Spinal cord (tissue), 10 donors: Measurements from ENCODE around the gene SUB1. TPM values are rescaled to one million over a fixed set of nuclear protein-coding genes. Genes with fewer than 3 reads are reported as not detected.
A peak's percentile ranks its signal among the peaks of the same experiment; 100 is the strongest.

Source experiments
- DNase-seq, 6 donors: peaks; one replicate each; pipeline versions ENCODE4 v3.0.0 to v3.0.0-alpha.2; 2013 to 2015; ENCODE audit warnings: low spot score in 6 of 6, low read depth in 4 of 6
- H3K27ac ChIP-seq: one replicate; pipeline ENCODE4 v1.5.1; 2013; ENCODE audit warnings: low read depth, low read length, control low read depth
- H3K27me3 ChIP-seq: one replicate; pipeline ENCODE4 v1.6.1; 2013; ENCODE audit warnings: low read length; ENCODE audit not compliant: control insufficient read depth, insufficient read depth
- H3K36me3 ChIP-seq: one replicate; pipeline ENCODE4 v1.6.1; 2013; ENCODE audit warnings: low read length; ENCODE audit not compliant: control insufficient read depth, insufficient read depth
- H3K4me1 ChIP-seq: one replicate; pipeline ENCODE4 v1.6.1; 2013; ENCODE audit warnings: low read length; ENCODE audit not compliant: control insufficient read depth, insufficient read depth
- H3K4me3 ChIP-seq: one replicate; pipeline ENCODE4 v1.5.1; 2013; ENCODE audit warnings: low read depth, low read length, control low read depth
- H3K9me3 ChIP-seq: one replicate; pipeline ENCODE4 v1.6.1; 2013; ENCODE audit warnings: low read length; ENCODE audit not compliant: control insufficient read depth, insufficient read depth
- WGBS: methylation state at CpG from one replicate; pipeline ENCODE4 v1.1.5; 2013; ENCODE audit warnings: missing lambda C conversion rate; ENCODE audit not compliant: insufficient coverage; 5-methylcytosine and 5-hydroxymethylcytosine counted together
- polyA plus RNA-seq, 2 donors: library from polyadenylated mRNA; unstranded; fragments of 120-200 nt; gene quantifications; one replicate each; pipeline ENCODE4 v1.2.1, GENCODE V29; 2013; ENCODE audit not compliant: insufficient read length in 2 of 2
- total RNA-seq, 2 donors: library from RNA; depleted of rRNA in 1 of 2; stranded (reverse); fragments of 120-200 nt in 1 of 2; fragments of >200 nt in 1 of 2; gene quantifications; one replicate each; pipeline versions ENCODE4 v1.2.3 to v1.2.4, GENCODE V29; 2013 to 2014
- donor health status: healthy.

The SUB1 gene
- total and polyA plus RNA-seq, 4 donors = 257 to 410 (median 339) TPM

- H3K27ac ChIP-seq = no peak overlapping the region
- no CpG with 5 or more reads among the region's 2 CpGs for WGBS
- no peak for DNase-seq
These were observed 9.8 kb downstream of the SUB1 start for GRCh38 chr5:32595118-32595517.

GRCh38 chr5:32597041-32597629, 11.8 kb downstream of the SUB1 start:
- H3K9me3 ChIP-seq = no peaks in the 10 kb centered on the region
- H3K36me3 ChIP-seq = peaks cover 14% of the 10 kb centered on the region
- H3K4me3 ChIP-seq = no peak overlapping the region
- H3K4me1 ChIP-seq = no peaks in the 10 kb centered on the region
- DNase-seq = no peak
- WGBS = no CpG with 5 or more reads among the region's 2 CpGs
- no peak overlapping the region for H3K27ac ChIP-seq
- H3K27me3 ChIP-seq = no peaks in the 10 kb centered on the region

More at GRCh38 chr5:32595118-32595517, 9.8 kb downstream of the SUB1 start:
- Histone ChIP-seq H3K4me3 (no peak overlapping the region), H3K9me3 (no peaks in the 10 kb centered on the region), H3K4me1 (no peaks in the 10 kb centered on the region), H3K27me3 (no peaks in the 10 kb centered on the region), H3K36me3 (peaks cover 18% of the 10 kb centered on the region)

GRCh38 chr5:32598260-32598937, 13.0 kb downstream of the SUB1 start:
- Histone ChIP-seq H3K27me3 (no peaks in the 10 kb centered on the region), H3K27ac (no peak overlapping the region), H3K36me3 (peaks cover 9% of the 10 kb centered on the region), H3K9me3 (no peaks in the 10 kb centered on the region), H3K4me1 (no peaks in the 10 kb centered on the region), H3K4me3 (no peak overlapping the region)
- DNase-seq = no peak
- WGBS = 81% methylated on average over 2 of the region's 3 CpGs

- WGBS = no CpG with 5 or more reads among the region's 3 CpGs
- no peak overlapping the region for H3K27ac ChIP-seq
These were observed 13.7 kb downstream of the SUB1 start for GRCh38 chr5:32598997-32599549.

GRCh38 chr5:32600054-32600622, 14.8 kb downstream of the SUB1 start:
- Histone ChIP-seq H3K4me3 (no peak overlapping the region), H3K4me1 (no peaks in the 10 kb centered on the region), H3K27ac (no peak overlapping the region), H3K9me3 (no peaks in the 10 kb centered on the region), H3K27me3 (no peaks in the 10 kb centered on the region), H3K36me3 (no peaks in the 10 kb centered on the region)
- 88% methylated on average over 2 of the region's 4 CpGs for WGBS
- DNase-seq = peak in 1 of 6 donors; percentile 26

More at GRCh38 chr5:32598997-32599549, 13.7 kb downstream of the SUB1 start:
- no peaks in the 10 kb centered on the region for H3K9me3 ChIP-seq
- H3K27me3 ChIP-seq = no peaks in the 10 kb centered on the region
- no peaks in the 10 kb centered on the region for H3K4me1 ChIP-seq
- DNase-seq = no peak
- H3K36me3 ChIP-seq = peaks cover 4% of the 10 kb centered on the region
- no peak overlapping the region for H3K4me3 ChIP-seq

- no CpG with 5 or more reads among the region's 1 CpG for WGBS
- no peaks in the 10 kb centered on the region for H3K4me1 ChIP-seq
These were observed 16.4 kb downstream of the SUB1 start for GRCh38 chr5:32601623-32602295.

GRCh38 chr5:32602906-32603305, 17.5 kb downstream of the SUB1 start:
- Histone ChIP-seq H3K4me3 (no peak overlapping the region), H3K27ac (no peak overlapping the region), H3K9me3 (no peaks in the 10 kb centered on the region), H3K4me1 (no peaks in the 10 kb centered on the region), H3K36me3 (peaks cover 7% of the 10 kb centered on the region), H3K27me3 (no peaks in the 10 kb centered on the region)
- no peak for DNase-seq
- no CpG with 5 or more reads among the region's 2 CpGs for WGBS

More at GRCh38 chr5:32601623-32602295, 16.4 kb downstream of the SUB1 start:
- no peaks in the 10 kb centered on the region for H3K9me3 ChIP-seq
- no peak overlapping the region for H3K4me3 ChIP-seq
- H3K27ac ChIP-seq = no peak overlapping the region
- no peak for DNase-seq
- H3K27me3 ChIP-seq = no peaks in the 10 kb centered on the region
- H3K36me3 ChIP-seq = peaks cover 7% of the 10 kb centered on the region

- Histone ChIP-seq H3K27me3 (no peaks in the 10 kb centered on the region), H3K4me3 (no peak overlapping the region), H3K4me1 (no peaks in the 10 kb centered on the region), H3K36me3 (peaks cover 10% of the 10 kb centered on the region), H3K27ac (no peak overlapping the region), H3K9me3 (no peaks in the 10 kb centered on the region)
- WGBS = 100% methylated on average over 3 of the region's 4 CpGs
- no peak for DNase-seq
These were observed 19.7 kb downstream of the SUB1 start for GRCh38 chr5:32604800-32605765.

- 100% methylated on average over 1 of the region's 2 CpGs for WGBS
- H3K4me3 ChIP-seq = no peak overlapping the region
- no peaks in the 10 kb centered on the region for H3K9me3 ChIP-seq
- DNase-seq = no peak
- no peaks in the 10 kb centered on the region for H3K4me1 ChIP-seq
- H3K36me3 ChIP-seq = peaks cover 12% of the 10 kb centered on the region
- H3K27ac ChIP-seq = no peak overlapping the region
- no peaks in the 10 kb centered on the region for H3K27me3 ChIP-seq
These were observed 20.4 kb downstream of the SUB1 start for GRCh38 chr5:32605766-32606152.
